ENCODE data around the gene BBIP1.

DNA sequence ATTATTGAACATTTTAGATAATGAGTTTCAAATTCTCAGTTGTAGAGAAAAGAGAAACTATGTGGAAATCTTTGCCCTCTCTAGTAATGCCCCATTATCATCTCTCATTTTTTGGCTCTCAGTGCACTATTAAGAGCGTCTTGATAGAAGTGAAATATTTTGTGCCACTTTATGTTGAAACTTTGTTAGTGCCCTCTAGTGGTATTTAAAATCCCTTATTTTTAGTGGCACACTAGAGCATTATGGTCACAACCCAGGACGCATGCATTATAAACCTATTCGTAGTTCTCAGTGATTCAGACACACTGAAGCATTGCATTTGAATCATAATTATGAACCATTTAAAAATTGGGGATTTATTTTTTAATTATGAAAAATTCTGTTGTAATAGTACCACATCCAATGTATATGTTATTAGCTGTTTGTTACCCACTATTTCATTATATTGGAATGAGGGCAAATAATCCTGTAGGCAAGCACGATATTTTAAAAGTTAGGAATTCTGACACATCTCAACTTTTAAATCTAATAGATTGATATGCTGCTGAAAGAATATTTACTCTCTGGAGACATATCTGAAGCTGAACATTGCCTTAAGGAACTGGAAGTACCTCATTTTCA is 25.3 kb downstream of the BBIP1 start:
- TF ChIP-seq, protein P1, sequence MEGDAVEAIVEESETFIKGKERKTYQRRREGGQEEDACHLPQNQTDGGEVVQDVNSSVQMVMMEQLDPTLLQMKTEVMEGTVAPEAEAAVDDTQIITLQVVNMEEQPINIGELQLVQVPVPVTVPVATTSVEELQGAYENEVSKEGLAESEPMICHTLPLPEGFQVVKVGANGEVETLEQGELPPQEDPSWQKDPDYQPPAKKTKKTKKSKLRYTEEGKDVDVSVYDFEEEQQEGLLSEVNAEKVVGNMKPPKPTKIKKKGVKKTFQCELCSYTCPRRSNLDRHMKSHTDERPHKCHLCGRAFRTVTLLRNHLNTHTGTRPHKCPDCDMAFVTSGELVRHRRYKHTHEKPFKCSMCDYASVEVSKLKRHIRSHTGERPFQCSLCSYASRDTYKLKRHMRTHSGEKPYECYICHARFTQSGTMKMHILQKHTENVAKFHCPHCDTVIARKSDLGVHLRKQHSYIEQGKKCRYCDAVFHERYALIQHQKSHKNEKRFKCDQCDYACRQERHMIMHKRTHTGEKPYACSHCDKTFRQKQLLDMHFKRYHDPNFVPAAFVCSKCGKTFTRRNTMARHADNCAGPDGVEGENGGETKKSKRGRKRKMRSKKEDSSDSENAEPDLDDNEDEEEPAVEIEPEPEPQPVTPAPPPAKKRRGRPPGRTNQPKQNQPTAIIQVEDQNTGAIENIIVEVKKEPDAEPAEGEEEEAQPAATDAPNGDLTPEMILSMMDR (IDR thresholded peaks at IDR 0.05; ENCODE audit: insufficient read depth, low read length, poor library complexity, severe bottlenecking), result peak; percentile 67
- TF ChIP-seq EZH2phosphoT487 (conservative IDR thresholded peaks at IDR 0.05; ENCODE audit: low read length), result no peak
